Neural cell (in vitro differentiated cells): ENCODE data around the gene GAS2L3. TPM values are rescaled to one million over a fixed set of nuclear protein-coding genes. Genes with fewer than 3 reads are reported as not detected.

Experiments
- H2AFZ ChIP-seq: fragments of 200-600, 300-800 bp; sonication (generic), shearing (Covaris generic); 2 replicates; pipeline ENCODE4 v1.6.0; 2014; ENCODE audit warnings: low read depth, mild to moderate bottlenecking, antibody characterized with exemption, low read length, moderate library complexity
- H3F3A ChIP-seq: fragments of 200-600 bp; shearing (Covaris generic); 2 replicates; pipeline ENCODE4 v1.6.1; 2016; ENCODE audit warnings: mild to moderate bottlenecking, moderate library complexity, mixed read lengths, antibody characterized with exemption, low read length; ENCODE audit not compliant: insufficient read depth, poor library complexity, severe bottlenecking
- H3K27ac ChIP-seq: fragments of 200-600, 300-800 bp; sonication (generic), shearing (Covaris generic); 2 replicates; pipeline ENCODE4 v1.5.1; 2014; ENCODE audit warnings: mild to moderate bottlenecking, low read length, moderate library complexity
- H3K27me3 ChIP-seq: fragments of 300-800, 200-600 bp; sonication (generic), shearing (Covaris generic); 2 replicates; pipeline ENCODE4 v1.6.0; 2014; ENCODE audit warnings: mild to moderate bottlenecking, low read depth, low read length, moderate library complexity; ENCODE audit not compliant: insufficient read depth
- H3K36me3 ChIP-seq: fragments of 300-800, 200-600 bp; sonication (generic), shearing (Covaris generic); 2 replicates; pipeline ENCODE4 v1.5.1; 2014; ENCODE audit warnings: mild to moderate bottlenecking, antibody characterized with exemption, low read length, moderate library complexity; ENCODE audit not compliant: insufficient read depth
- H3K4me2 ChIP-seq: fragments of 300-800, 200-600 bp; sonication (generic), shearing (Covaris generic); 2 replicates; pipeline ENCODE4 v1.6.0; 2014; ENCODE audit warnings: mild to moderate bottlenecking, low read length
- H3K4me3 ChIP-seq: fragments of 300-800, 200-600 bp; sonication (generic), shearing (Covaris generic); 2 replicates; pipeline ENCODE4 v1.5.1; 2014; ENCODE audit warnings: mild to moderate bottlenecking, low read length, moderate library complexity
- H3K79me2 ChIP-seq: fragments of 200-600 bp; shearing (Covaris generic); replicated peaks from 2 replicates; pipeline ENCODE4 v1.6.0; 2014; ENCODE audit warnings: mild to moderate bottlenecking, low read length, moderate library complexity; ENCODE audit not compliant: insufficient read depth
- H3K9ac ChIP-seq: fragments of 300-800, 200-600 bp; sonication (generic), shearing (Covaris generic); 2 replicates; pipeline ENCODE4 v1.6.1; 2016; ENCODE audit warnings: mild to moderate bottlenecking, low read length, mixed read lengths
- H3K9me2 ChIP-seq: fragments of 200-600 bp; shearing (Covaris generic); 2 replicates; pipeline ENCODE4 v1.6.1; 2016; ENCODE audit warnings: mild to moderate bottlenecking, low read length, mixed read lengths; ENCODE audit not compliant: insufficient read depth
- H3K9me3 ChIP-seq: fragments of 200-600, 300-800 bp; sonication (generic), shearing (Covaris generic); 2 replicates; pipeline ENCODE4 v1.6.1; 2016; ENCODE audit warnings: mild to moderate bottlenecking, mixed run types, low read length, moderate library complexity, mixed read lengths
- H4K20me1 ChIP-seq: fragments of 200-600 bp; shearing (Covaris generic); 2 replicates; pipeline ENCODE4 v1.6.1; 2016; ENCODE audit warnings: mild to moderate bottlenecking, mixed run types; ENCODE audit not compliant: insufficient read depth
- EP300 ChIP-seq: fragments of 450-650 bp; conservative IDR thresholded peaks from 2 replicates; pipeline ENCODE4 v1.6.1; 2014; ENCODE audit warnings: antibody characterized with exemption, mild to moderate bottlenecking, moderate library complexity; ENCODE audit not compliant: poor library complexity, severe bottlenecking
- EZH2 ChIP-seq: fragments of 200-600, 300-800 bp; shearing (Covaris generic), sonication (generic); IDR thresholded peaks from 2 replicates; pipeline ENCODE4 v1.6.1; 2014; ENCODE audit warnings: antibody characterized with exemption, low read length, borderline replicate concordance, mild to moderate bottlenecking; ENCODE audit not compliant: insufficient read depth, poor library complexity, severe bottlenecking
- MXI1 ChIP-seq: fragments of 450-650 bp; conservative IDR thresholded peaks from 2 replicates; pipeline ENCODE4 v1.6.1; 2014; ENCODE audit warnings: antibody characterized with exemption, mild to moderate bottlenecking; ENCODE audit not compliant: poor library complexity, severe bottlenecking
- POLR2AphosphoS5 ChIP-seq: IDR thresholded peaks from 2 replicates; pipeline ENCODE4 v1.6.1; 2012
- RAD21 ChIP-seq: fragments of 450-650 bp; conservative IDR thresholded peaks from 2 replicates; pipeline ENCODE4 v1.6.1; 2014; ENCODE audit warnings: antibody characterized with exemption, mild to moderate bottlenecking, moderate library complexity
- SMC3 ChIP-seq: fragments of 450-650 bp; conservative IDR thresholded peaks from 2 replicates; pipeline ENCODE4 v1.6.1; 2014; ENCODE audit warnings: antibody characterized with exemption, mild to moderate bottlenecking, moderate library complexity; ENCODE audit not compliant: poor library complexity
- TAF1 ChIP-seq: IDR thresholded peaks from 2 replicates; pipeline ENCODE4 v1.6.1; 2012; ENCODE audit warnings: low read depth
- polyA plus RNA-seq: library from polyadenylated mRNA; depleted of rRNA; stranded (reverse); fragments of >200 nt; gene quantifications from 2 replicates; pipeline ENCODE4 v1.2.3, GENCODE V29; 2014
- TF ChIP-seq, protein P1 (sequence below): fragments of 450-650 bp; IDR thresholded peaks from 2 replicates; pipeline ENCODE4 v1.5.1; 2014; ENCODE audit warnings: antibody characterized with exemption, mild to moderate bottlenecking, moderate library complexity; ENCODE audit not compliant: poor library complexity, severe bottlenecking
- TF ChIP-seq, protein P2 (sequence below): IDR thresholded peaks from 2 replicates; pipeline ENCODE4 v1.6.1; 2012; ENCODE audit warnings: borderline replicate concordance

The GAS2L3 gene
- polyA plus RNA-seq, 1 donor from 2014 or later = 0.67 TPM

DNA sequence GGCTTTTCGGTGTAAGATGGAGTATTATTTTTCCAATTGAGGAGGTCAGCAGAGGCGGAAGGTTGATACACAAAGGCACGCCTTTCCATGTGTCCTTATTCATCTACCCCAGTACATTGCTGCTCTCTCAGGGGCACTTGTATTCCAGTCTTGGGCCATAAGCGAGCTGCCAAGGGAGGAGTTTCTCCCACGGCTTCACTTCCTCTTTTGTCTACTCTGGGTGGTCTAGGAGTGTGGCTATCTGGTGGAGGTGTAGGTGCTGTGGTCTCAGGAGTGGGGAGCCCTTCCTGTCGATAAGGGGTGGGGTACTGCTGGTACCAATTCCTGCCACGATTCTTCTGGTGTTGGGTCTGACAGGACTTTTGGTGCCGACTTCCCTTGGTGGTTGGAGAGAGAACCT lies 73.4 kb downstream of the GAS2L3 start:
- Histone ChIP-seq H3K9me2 (no peaks in the 10 kb centered on the region), H4K20me1 (no peaks in the 10 kb centered on the region), H3K4me3 (no peak overlapping the region), H3K79me2 (no peaks in the 10 kb centered on the region), H3K9me3 (no peaks in the 10 kb centered on the region), H3K27ac (no peak overlapping the region), H3K4me2 (no peak overlapping the region), H3K27me3 (no peaks in the 10 kb centered on the region), H3K36me3 (no peaks in the 10 kb centered on the region), H2AFZ (no peak overlapping the region), H3F3A (no peaks in the 10 kb centered on the region), H3K9ac (no peak overlapping the region)
- no peak for TF ChIP-seq EP300
- no peak for TF ChIP-seq RAD21
- TF ChIP-seq MXI1 = no peak

DNA sequence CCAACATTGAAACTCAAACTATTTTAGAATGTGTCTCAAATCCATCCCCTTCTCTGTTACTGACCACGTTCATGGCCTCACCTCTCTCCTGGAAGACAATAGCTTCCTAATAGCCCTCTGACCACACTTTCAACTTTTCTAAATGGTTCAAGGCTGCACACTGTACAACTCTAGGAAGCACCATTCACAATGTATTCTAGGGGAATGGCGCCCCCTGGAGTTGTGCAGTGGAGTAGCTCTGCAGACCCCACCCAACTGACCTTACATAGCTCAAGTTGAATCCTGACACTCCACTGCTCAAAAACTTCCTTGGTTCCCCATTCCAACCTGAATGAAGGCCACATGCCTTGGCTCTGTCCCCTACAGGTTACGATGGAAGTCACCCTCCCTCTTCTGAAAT lies 77.6 kb downstream of the GAS2L3 start:
- Histone ChIP-seq H3K9me3 (no peaks in the 10 kb centered on the region), H3K4me2 (no peak overlapping the region), H3K4me3 (no peak overlapping the region), H3K79me2 (no peaks in the 10 kb centered on the region), H3K27ac (no peak overlapping the region), H3K9ac (no peak overlapping the region), H3K27me3 (no peaks in the 10 kb centered on the region), H3K36me3 (no peaks in the 10 kb centered on the region), H3F3A (no peaks in the 10 kb centered on the region), H4K20me1 (no peaks in the 10 kb centered on the region), H3K9me2 (no peaks in the 10 kb centered on the region), H2AFZ (no peak overlapping the region)
- TF ChIP-seq RAD21 (no peak), EZH2 (no peak), POLR2AphosphoS5 (no peak), EP300 (no peak), SMC3 (no peak), TAF1 (no peak), MXI1 (no peak)
- TF ChIP-seq, protein P1, sequence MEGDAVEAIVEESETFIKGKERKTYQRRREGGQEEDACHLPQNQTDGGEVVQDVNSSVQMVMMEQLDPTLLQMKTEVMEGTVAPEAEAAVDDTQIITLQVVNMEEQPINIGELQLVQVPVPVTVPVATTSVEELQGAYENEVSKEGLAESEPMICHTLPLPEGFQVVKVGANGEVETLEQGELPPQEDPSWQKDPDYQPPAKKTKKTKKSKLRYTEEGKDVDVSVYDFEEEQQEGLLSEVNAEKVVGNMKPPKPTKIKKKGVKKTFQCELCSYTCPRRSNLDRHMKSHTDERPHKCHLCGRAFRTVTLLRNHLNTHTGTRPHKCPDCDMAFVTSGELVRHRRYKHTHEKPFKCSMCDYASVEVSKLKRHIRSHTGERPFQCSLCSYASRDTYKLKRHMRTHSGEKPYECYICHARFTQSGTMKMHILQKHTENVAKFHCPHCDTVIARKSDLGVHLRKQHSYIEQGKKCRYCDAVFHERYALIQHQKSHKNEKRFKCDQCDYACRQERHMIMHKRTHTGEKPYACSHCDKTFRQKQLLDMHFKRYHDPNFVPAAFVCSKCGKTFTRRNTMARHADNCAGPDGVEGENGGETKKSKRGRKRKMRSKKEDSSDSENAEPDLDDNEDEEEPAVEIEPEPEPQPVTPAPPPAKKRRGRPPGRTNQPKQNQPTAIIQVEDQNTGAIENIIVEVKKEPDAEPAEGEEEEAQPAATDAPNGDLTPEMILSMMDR = no peak
- TF ChIP-seq, protein P2, sequence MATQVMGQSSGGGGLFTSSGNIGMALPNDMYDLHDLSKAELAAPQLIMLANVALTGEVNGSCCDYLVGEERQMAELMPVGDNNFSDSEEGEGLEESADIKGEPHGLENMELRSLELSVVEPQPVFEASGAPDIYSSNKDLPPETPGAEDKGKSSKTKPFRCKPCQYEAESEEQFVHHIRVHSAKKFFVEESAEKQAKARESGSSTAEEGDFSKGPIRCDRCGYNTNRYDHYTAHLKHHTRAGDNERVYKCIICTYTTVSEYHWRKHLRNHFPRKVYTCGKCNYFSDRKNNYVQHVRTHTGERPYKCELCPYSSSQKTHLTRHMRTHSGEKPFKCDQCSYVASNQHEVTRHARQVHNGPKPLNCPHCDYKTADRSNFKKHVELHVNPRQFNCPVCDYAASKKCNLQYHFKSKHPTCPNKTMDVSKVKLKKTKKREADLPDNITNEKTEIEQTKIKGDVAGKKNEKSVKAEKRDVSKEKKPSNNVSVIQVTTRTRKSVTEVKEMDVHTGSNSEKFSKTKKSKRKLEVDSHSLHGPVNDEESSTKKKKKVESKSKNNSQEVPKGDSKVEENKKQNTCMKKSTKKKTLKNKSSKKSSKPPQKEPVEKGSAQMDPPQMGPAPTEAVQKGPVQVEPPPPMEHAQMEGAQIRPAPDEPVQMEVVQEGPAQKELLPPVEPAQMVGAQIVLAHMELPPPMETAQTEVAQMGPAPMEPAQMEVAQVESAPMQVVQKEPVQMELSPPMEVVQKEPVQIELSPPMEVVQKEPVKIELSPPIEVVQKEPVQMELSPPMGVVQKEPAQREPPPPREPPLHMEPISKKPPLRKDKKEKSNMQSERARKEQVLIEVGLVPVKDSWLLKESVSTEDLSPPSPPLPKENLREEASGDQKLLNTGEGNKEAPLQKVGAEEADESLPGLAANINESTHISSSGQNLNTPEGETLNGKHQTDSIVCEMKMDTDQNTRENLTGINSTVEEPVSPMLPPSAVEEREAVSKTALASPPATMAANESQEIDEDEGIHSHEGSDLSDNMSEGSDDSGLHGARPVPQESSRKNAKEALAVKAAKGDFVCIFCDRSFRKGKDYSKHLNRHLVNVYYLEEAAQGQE = no peak

DNA sequence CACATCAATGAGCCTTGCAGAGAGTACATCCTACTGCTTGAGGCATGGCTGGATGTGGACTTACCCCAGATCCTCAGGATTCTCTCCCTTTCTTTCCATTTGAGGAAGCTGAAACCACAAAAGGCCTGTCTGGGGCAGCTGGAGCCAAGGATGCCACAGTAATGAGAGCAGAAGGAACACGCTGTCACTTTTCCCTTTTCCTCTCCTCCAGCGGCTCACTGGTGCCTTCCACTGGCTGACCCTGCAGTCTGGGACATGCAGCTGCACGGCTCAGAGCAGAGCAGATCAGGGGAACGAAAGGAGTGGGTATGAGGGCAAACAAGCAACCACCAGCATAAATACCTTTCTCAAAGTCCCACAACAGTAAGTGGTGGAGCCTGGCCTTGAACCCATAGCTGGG lies 78.2 kb downstream of the GAS2L3 start:
- no peaks in the 10 kb centered on the region for H3K9me2 ChIP-seq
- H2AFZ ChIP-seq = no peak overlapping the region
- H3K9ac ChIP-seq = no peak overlapping the region
- H3K27ac ChIP-seq = no peak overlapping the region
- no peaks in the 10 kb centered on the region for H3K36me3 ChIP-seq
- TF ChIP-seq, protein P1 = no peak
- TF ChIP-seq, protein P2 = no peak
- TF ChIP-seq SMC3 (no peak), TAF1 (no peak)
- H3K79me2 ChIP-seq = no peaks in the 10 kb centered on the region
- no peaks in the 10 kb centered on the region for H4K20me1 ChIP-seq
- no peak overlapping the region for H3K4me2 ChIP-seq
- H3K4me3 ChIP-seq = no peak overlapping the region
- no peaks in the 10 kb centered on the region for H3K9me3 ChIP-seq
- no peaks in the 10 kb centered on the region for H3K27me3 ChIP-seq
- H3F3A ChIP-seq = no peaks in the 10 kb centered on the region
